Pulmonary artery endothelial cell (primary cell): ENCODE data around the gene HS3ST3A1. TPM values are rescaled to one million over a fixed set of nuclear protein-coding genes. Genes with fewer than 3 reads are reported as not detected.

Experiments
- DNase-seq: peaks from one replicate; pipeline ENCODE4 v3.0.0-alpha.2; 2011; ENCODE audit warnings: low read depth, low spot score
- total RNA-seq: library from RNA; depleted of rRNA; stranded (reverse); fragments of >200 nt; gene quantifications from 2 replicates; pipeline ENCODE4 v1.2.3, GENCODE V29; 2014

The HS3ST3A1 gene
- total RNA-seq, 1 donor from 2014 or later = not detected

DNA sequence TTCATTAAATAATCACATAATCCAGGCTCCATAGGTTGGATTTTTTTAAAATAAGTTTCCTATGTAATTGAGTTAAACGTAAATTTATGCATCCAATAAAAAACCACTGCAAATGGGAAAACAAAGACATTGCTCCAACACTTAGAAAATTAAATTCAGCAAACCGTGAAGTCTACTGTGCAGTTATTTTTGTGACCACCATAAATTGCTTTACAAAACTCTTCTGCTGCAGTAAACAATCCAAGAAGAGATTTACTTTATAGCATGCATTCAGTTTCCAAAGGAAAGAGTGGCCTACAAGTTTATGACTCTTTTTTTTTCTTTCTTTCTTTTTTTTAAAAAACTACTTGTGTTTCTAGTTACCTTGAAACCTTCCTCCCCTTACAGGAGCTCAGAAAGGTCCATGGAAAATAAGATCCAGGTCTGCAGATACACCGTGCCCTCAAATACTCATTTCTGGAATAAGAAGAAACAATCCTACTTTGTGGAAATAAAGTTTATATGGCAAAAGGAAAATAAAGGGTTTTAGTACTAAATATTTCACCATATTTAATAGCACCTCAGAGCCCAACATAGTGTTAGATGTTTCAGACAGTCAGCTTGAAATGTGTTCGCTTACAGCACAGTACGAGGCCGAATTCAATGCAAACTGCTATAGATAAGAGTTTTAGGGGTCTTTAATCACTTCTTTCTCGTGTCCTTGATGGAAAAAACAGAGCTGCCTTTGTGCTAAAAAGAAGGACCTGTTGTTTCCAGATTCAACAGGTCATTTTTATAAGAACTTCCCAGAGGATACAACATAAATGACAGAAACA lies 3.2 kb downstream of the HS3ST3A1 start:
- DNase-seq = no peak

DNA sequence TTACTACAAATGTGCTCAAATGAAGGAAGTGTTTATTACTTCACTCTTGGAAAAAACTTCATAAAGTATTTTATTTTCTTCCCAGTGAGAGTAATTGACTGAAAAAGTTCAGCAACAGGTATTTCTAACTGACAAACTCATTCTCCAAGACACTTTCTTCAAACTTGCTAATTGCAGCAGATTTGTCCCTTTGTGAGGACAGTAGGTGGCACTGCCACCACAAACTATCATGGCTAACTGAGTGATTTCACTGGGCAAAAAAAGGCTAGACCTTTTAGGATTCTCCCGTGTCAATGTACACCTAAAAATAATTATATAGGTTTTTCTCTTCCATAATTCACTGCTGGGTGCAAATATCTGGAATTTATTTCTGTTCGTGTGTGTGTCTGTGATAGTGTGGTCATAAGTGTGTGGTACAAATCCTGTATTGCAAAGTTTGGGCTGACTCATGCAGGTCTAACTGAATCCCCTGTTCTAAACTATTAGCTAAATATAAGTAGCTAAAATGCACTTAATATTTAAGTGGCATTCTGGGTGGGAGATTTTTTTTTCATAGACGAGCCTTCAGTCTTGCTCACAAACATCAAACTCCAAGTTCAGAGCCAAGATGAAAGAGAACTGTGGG lies 3.9 kb downstream of the HS3ST3A1 start:
- DNase-seq = no peak

DNA sequence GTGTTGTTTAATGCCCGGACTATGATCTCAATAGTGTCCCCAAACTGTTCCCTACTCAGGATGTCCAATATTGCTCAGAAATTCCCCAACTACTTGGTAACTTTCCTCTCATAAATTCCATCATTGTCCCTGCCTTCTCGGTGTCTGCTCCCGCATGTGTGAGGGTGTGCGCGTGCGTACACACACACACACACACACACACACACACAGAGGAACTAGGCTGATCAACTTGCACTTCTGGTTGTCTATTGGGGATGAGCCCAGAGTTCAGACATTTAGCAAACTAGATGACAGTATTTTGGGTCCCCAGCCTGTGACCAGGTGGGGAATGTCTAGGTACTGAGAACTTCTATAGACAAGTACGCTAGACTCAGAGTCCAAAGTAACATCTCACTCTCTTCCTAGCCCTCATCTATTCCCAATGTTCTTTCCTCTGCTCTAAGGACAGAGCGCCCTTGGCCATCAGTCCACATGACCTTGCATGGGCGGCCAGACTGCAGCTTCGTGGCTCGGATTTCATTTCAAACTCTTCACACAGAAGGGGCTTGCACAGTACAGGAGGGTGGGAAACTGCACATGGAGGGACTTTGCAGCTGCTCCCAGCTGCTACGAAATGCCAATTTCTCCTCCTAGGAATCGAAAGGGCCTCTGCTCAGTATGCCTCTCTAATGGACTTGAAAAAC lies 5.3 kb downstream of the HS3ST3A1 start:
- no peak for DNase-seq

DNA sequence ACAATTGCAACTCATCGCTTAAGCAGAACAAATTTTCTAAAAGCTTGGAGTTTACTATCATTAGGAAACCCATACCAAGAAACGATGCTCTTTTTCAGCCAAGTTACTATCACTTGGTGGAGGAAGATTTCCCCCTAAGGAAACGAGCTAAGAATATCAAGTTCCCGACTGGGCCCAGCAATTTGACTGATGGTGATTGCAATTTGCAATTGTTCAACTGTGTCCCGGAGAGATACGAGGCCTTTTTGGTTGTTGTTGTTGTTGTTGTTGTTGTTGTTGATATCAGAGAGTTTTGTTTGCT lies 6.2 kb downstream of the HS3ST3A1 start:
- DNase-seq = no peak

DNA sequence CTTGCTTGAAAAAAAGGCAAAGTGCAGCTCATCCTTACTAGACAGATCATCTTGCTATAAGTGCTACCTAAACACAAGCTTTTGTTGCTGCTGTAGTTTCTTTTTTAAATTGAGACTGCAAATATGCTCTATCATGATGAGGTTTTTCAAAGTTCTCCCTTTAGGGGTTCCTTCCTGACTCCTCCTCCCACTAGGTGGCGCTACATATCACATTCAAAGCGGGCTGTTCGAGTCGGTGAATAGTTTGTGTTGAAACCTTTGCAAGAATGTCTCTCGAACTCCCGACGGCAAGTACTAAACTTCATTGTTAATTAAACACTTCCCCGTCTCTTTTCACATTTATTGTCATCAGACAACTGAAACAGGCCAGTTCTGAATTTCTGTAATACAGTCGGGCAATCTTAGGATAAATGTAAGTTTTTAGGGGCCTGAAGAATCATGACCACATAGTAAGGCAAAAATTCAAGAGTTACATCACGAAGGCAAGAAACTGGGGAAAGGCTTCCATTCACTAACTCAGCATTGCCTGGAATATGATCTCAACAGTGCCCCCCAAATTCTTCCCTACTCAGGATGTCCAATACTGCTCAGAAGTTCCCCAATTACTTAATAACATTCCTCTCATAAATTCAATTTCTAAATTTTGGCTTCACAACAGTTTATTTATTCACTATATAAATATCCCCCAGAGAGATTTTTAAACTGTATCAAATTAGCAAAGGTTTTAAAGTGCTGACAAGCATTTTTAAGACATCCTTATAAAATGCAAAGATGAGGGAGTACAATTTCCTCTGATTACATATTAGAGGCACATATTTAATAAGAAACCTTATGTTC lies 6.7 kb downstream of the HS3ST3A1 start:
- DNase-seq = peak; percentile 19

DNA sequence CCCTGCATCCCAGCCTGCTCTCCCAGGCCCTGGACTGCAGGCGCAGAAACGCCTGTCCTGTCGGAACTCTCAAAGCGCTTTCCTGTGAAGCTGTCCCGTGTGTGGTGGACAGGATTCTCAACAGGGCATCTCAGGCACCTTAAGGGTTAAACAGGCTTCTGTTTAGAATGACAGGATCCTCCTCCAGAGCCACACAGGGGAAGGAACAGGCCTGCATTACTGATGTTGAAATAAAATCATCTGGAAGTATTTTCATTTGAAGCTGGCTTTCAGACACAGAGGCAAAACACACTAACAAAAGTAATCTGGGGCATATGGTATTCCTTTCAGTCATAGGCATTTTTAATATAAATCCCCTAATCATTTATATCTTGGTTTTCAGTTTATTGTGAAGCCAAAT lies 7.4 kb downstream of the HS3ST3A1 start:
- DNase-seq = no peak

DNA sequence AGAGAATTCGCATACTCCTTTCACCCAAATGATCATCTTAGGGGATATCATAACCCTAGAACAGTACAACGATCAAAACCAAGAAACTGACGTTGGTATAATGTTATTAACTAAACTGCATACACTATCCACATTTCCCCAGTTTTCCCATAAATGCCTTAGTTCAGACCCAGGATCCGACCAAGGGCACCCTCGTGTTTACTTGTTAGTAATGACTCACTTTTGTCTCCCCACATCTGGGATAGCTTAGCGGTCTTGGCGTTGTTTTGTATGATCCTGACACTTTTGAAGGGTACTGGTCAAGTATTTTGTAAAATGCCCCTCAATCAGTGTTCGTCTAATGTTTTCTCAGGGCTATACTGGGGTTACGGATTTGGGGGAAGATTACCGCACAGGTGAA lies 8.0 kb downstream of the HS3ST3A1 start:
- no peak for DNase-seq

DNA sequence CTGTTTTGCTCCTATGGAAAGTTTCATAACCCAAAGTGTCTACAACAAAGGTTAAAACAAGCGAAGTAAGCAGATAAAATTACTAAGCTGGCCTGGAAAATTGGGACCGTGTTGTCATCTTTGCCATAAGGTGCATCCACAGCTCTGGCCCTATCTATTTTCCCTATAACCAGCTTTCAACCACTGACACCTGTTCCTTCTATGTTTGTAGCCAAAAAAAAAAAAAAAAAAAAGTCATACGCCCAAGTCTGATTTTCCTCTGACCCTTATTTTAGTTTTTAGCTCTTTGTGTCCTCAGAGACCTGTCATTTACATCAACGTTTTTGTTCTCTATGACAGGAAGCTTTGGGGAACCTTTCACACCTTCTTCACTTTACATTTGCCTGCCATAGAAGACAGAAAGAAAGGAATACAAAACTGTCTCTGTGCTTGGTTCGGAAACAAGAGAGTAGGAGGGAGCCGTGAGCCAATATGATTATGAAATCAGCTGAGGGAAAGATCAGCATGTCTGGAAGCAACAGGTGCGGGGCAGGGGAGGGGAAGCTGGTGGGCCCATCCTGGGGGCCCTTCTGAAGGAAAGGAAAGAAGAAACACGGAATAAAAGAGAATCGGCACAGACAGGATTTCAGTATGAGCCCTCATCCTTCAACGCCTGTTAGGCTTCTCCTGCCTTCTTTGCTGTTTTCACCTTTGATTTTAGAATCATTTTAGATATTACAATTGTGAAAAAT lies 8.5 kb downstream of the HS3ST3A1 start:
- DNase-seq = no peak

DNA sequence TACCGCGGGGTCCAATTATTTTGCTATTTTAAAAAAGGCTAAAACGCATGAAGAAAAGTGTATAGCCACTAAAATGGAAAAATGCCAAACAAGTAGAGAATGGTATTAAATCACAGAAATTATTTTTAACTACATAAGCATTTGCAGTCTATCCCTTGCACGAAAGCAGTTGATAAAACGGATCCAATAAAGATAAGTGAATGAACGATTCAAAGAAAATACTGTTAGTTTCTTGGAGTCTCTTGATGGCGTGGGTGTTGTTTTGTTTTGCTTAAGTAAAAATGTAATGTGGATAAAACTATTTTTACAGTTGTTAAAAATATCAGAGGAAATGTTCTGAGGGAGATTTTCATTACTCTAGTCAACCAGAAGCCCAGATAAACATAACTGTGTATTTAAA lies 9.3 kb downstream of the HS3ST3A1 start:
- DNase-seq = no peak

DNA sequence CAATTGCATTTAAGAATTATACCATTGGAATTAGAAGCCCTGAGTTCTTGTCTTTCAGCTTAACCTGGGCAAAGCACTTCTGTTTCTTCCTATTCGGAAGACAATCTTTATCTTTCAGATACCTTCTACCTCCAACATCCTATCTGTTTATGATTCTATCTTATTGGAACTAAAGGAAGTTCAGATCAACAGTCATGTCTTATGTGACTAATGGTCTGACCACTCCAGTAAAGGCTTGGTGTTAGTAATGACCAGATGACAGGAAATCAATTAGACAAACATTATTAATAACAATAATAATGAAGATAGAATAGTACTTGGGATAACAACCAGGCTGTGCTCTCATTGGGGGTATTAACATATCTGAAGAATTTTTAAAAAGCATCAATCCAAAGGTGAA lies 11.3 kb downstream of the HS3ST3A1 start:
- no peak for DNase-seq

DNA sequence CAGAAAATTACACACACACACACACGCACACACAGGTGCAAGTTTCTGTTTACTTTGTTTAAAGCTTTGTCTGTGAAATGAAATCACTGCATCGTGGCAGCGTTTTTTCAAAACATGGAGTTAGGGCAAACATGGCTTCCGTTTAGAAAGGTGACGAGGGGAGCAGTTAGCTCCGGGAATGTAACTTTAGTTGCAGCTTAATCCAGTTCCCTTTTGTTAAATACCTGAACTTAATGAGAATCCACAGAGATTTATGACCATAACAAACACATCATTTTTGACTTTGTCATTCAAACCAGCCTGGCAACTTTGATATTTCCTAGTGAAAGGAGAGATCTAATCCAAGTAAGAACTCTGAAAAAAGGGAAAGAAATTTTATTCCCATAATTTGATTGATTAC lies 12.1 kb downstream of the HS3ST3A1 start:
- no peak for DNase-seq

DNA sequence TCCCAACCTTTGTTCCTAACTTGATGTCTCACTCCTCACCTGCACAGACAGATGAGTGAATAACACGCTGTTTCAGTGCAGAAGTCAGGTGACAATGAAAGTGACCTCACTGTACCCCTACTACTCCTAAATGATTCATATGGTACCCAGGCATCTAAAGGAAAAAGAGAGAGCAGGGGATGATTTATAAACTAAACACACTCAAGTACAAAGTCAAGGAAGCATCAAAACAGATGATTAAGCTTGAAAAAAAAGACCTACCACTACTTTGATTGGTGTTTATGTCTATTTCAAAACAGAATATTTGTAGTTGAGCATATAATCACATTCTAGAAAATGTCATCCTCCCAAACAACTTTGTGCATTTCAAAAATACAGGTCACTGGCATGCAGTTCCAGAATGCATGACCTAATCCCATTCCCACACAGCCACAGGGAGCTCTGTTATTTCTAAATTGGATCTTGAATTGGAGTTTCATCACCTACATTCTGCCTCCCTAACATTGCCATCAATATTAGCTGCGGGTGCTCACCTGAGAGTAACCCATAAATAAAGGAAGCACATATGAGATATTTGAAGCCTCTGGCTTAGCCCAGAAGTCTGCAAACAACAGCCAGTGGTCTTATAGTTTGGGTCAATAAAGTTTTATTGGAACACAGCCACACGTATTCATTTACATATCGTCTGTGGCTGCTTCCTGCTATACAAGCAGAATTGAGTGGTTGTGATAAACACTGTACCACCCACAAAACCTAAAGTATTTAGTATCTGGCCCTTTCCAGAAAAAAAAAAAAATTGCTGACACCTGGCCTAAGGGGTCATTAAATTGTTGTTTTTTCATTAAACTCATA lies 14.0 kb downstream of the HS3ST3A1 start:
- DNase-seq = no peak

DNA sequence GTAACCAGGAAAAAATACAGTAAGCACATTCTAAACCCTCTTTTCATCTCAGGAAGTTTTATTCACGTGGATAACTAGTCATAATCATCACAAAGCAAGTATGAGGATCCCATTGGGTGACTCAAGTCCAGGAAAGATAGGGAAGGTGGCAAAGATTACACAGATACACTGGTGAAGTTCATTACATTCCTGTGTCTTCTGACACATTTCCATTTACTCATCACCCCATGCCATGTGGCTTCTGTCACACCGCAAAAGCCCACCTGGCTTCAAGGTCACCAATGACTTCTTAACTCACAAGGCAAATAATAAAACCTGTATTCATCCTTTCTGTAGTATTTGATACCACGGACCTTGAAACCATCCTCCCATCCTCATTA lies 17.0 kb downstream of the HS3ST3A1 start:
- no peak for DNase-seq

DNA sequence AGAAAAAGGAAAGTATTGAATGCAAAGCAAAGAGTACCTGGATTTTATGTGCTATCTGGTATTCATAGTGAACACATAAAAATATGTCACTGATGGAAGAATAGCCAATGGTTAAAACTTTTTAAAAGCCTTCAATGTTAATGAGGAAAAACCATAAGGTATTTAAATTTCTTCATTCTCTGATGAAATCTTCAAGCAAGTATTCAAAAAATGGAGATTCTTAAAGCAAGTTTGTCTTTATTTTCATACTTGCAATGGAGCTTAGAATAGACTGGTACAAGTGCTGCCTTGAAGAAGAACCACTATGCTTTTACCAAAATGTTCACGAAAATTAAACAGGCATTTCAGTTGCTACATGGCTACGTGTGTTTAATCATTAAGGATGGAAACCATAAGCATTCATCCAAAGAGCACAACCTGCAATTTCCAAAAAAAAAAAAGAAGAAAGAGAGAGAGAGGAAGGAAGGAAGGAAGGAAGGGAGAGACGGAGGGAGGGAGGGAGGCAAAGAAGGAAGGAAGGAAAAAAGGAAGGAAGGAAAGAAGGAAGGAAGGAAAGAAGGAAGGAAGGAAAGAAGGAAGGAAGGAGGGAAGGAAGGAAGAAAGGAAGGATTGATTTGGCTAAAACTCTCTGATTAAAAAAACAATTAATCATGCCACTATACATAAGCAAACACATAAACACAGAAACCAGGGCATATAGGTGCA lies 17.6 kb downstream of the HS3ST3A1 start:
- no peak for DNase-seq

DNA sequence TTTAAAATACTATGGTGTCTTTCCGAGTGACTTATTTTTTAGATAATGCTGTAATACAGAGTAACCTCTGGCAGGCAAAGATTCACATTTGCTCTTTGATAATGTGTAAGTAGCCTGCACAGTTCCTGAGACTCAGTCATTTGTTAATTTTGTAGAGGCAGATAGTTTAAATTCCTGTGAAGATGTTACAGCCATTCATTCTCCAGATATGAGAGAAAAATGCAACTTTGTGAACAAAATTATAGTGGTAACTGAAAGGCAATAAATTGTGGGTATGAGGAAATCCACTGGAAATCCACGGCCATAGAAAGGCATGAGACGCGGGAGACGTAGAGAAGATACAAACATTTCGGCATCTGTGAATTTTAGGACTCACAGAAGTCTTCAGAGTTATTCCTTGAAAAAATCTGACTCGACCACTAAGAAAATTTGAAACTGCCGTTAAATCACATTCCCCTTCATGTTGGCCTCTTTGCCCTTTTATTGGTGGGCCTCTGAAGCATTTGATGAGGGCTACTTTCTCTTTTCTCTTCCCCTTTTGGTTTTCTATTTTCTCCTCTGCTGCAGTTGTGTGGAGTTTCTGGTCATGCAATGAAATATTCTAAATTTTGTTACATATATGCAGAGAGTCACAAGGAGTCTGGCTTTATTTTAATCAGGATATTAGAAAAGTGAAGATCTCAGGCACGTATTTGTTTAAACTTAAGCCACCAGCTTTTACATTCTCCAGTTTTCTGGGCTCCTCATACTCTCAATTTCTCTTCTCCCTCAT lies 18.8 kb downstream of the HS3ST3A1 start:
- DNase-seq = no peak

DNA sequence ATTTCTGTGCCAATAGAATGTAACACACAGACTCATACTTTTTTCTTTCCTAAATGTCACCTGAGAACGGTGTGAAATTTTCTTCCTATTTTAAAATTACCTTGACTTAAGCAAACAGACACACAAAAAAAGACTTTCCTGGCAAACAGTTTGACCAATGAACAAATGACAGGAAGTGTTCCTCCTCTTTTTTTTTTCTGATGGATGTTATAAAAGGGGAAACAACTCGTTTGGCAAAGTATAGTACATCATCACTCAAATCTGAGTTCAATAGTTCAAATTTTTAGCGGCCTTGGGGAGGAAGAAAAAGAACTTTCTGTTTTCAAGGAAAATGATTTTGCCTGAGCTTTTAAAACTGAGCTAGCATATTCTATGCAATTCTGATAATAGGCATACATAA lies 19.8 kb downstream of the HS3ST3A1 start:
- DNase-seq = no peak

DNA sequence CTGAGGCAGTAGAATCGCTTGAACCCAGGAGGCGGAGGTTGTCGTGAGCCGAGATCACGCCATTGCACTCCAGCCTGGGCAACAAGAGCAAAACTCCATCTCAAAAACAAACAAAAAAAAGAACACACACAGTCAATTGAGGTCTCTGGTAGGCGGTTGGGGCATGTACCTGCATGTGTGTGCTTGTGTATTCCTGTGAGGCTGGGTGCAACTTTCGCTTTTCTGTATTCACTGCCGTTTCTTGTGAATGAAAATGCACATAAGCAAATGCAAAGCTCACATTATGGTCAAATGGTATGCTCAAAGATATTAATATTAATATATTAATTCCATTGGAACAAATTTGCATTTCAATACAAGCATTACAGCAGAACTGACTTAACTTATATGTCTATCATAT lies 20.9 kb downstream of the HS3ST3A1 start:
- DNase-seq = no peak

DNA sequence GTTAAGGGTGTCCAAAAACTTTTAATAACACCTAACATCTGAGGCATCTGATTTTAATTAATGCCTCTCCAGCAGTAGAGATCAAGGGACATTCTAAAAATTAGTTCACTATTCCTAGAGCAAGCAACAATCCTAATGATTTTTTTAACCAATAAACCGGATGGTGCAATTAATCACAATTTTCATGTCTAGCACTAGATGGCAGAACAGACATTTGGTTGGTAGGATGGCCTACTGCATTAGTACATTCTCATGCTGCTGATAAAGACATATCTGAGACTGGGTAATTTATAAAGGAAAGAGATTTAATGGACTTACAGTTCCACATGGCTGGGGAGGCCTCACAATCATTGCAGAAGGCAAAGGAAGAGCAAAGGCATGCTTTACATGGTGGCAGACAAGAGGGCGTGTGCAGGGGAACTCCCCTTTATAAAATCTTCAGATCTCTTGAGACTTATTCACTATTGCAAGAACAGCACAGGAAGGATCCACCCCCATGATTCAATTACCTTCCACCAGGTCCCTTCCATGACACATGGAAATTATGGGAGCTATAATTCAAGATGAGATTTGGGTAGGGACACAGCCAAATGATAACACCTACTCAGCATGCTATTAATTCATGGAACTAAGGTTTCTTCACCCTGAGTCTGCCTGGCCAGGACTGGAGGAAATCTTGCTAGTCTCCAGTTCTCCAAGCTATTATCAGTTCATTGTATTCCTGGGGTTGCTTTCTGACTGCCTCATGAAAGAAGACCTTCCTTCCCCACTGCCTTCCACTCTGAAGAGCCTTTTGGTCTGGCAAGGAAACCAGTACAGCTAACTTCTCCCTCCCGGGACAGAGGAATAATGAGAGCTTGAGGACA lies 24.8 kb downstream of the HS3ST3A1 start:
- no peak for DNase-seq
